ENCODE data around the gene SH3D19. TPM values are rescaled to one million over a fixed set of nuclear protein-coding genes. Genes with fewer than 3 reads are reported as not detected.

SH3D19 gene
- total and polyA plus RNA-seq, 2 of the 4 experiments (the other 2 are of a cell fraction): 14.4 to 27.2 TPM

GRCh38 chr4:151165205-151166000, 160.0 kb downstream of the SH3D19 start (continued):
- TF ChIP-seq ELK1 (IDR thresholded peaks at IDR 0.05; ENCODE audit: borderline replicate concordance, low read depth, low read length): no peak
- no peak for TF ChIP-seq RAD21 (IDR thresholded peaks at IDR 0.05; ENCODE audit: low read length)

- Histone ChIP-seq H4K91ac (ENCODE audit: insufficient read depth, low read depth, low read length) (no peak overlapping the region), H3K56ac (ENCODE audit: extremely low read depth, insufficient read depth, low read length) (no peak overlapping the region), H4K8ac (ENCODE audit: low read depth in 2 of 2, low read length in 2 of 2) (no peak overlapping the region), H2AK5ac (ENCODE audit: low read depth, low read length) (no peak overlapping the region), H3K4ac (ENCODE audit: low read depth, low read length) (no peak overlapping the region), H3K23ac (ENCODE audit: low read depth, low read length) (no peak overlapping the region), H2AFZ (replicated peaks; ENCODE audit: low read length, poor library complexity) (no peak overlapping the region), H3K4me3 (ENCODE audit: insufficient read depth, low read depth, low read length) (no peak overlapping the region), H3K27ac (ENCODE audit: insufficient read depth, low read length) (no peak overlapping the region), H3K9me3 (ENCODE audit: control insufficient read depth, insufficient read depth, low read length) (no peaks in the 10 kb centered on the region), H3K9ac (ENCODE audit: low read depth, low read length) (no peak overlapping the region), H2BK5ac (ENCODE audit: low read depth, low read length, poor library complexity, severe bottlenecking) (no peak overlapping the region), H4K5ac (ENCODE audit: low read depth, low read length) (no peak overlapping the region), H3K4me2 (ENCODE audit: low read depth, low read length) (no peak overlapping the region), H2BK120ac (ENCODE audit: low read depth, low read length) (no peak overlapping the region), H3K4me1 (ENCODE audit: control insufficient read depth, insufficient read depth, low read length) (peaks cover 7% of the 10 kb centered on the region), H2BK15ac (ENCODE audit: low read depth, low read length) (no peak overlapping the region), H2BK20ac (ENCODE audit: low read depth, low read length) (no peak overlapping the region), H3K79me1 (ENCODE audit: low read depth in 1 of 2, low read length in 2 of 2) (no peaks in the 10 kb centered on the region), H3K27me3 (ENCODE audit: control insufficient read depth, insufficient read depth, low read length) (no peaks in the 10 kb centered on the region), H3K18ac (ENCODE audit: low read depth, low read length) (no peak overlapping the region), H3K9me1 (ENCODE audit: insufficient read depth, low read length) (peaks cover 2% of the 10 kb centered on the region; the same call in 1 of the 2 replicates), H2AK9ac (replicated peaks; ENCODE audit: low read depth, low read length, poor library complexity) (no peak overlapping the region), H3K14ac (replicated peaks; ENCODE audit: low read depth, low read length) (no peak overlapping the region), H4K20me1 (ENCODE audit: insufficient read depth, low read length) (no peaks in the 10 kb centered on the region), H3K36me3 (ENCODE audit: control insufficient read depth, insufficient read depth, low read length) (no peaks in the 10 kb centered on the region)
- dilution Hi-C loops (cut with HindIII; ENCODE audit: low sequenced_read_pairs, unreplicated experiment): no loop called here
- CTCF ChIA-PET: interaction anchor here (1.0 kb wide), 1 partner anchor 440 kb away, joined by 3 read pairs; no protein-coding TSS in a partner anchor
- in situ Hi-C loops (cut with MboI; ENCODE audit: low sequenced_read_pairs): no loop called here
- intact Hi-C loops (cut with micrococcal nuclease): no loop called here
- no peak for DNase-seq
- POLR2A ChIA-PET (ENCODE audit: unreplicated experiment): no interaction called here
- BruUV-seq (replicated peaks): no TSS peak
- no CpG with 5 or more reads among the region's 1 CpG for WGBS, 2 experiments (ENCODE audit: extremely low coverage in 2 of 2, insufficient read length in 1 of 2)
- ATAC-seq (ENCODE audit: low read depth): no peak
- TF ChIP-seq CHD1 (IDR thresholded peaks at IDR 0.05; ENCODE audit: low read depth, low read length) (no peak), USF2 (IDR thresholded peaks at IDR 0.05; ENCODE audit: low read depth, low read length) (no peak), MAFK (IDR thresholded peaks at IDR 0.05; ENCODE audit: low read depth, low read length) (no peak), BHLHE40 (IDR thresholded peaks at IDR 0.05; ENCODE audit: low read depth, low read length) (no peak), RFX5 (IDR thresholded peaks at IDR 0.05; ENCODE audit: low read depth, low read length) (no peak), RAD21 (IDR thresholded peaks at IDR 0.05; ENCODE audit: low read length) (no peak), FOS (IDR thresholded peaks at IDR 0.05; ENCODE audit: low read depth, low read length) (no peak), CEBPB (IDR thresholded peaks at IDR 0.05; ENCODE audit: low read depth, low read length) (no peak), MAZ (IDR thresholded peaks at IDR 0.05; ENCODE audit: borderline replicate concordance, low read depth, low read length) (no peak), SMC3 (IDR thresholded peaks at IDR 0.05; ENCODE audit: low read depth, low read length) (no peak), CTCF (conservative IDR thresholded peaks at IDR 0.05; ENCODE audit: low read depth, low read length) (no peak), NFE2L2 (IDR thresholded peaks at IDR 0.05; ENCODE audit: low read depth, low read length) (no peak)
Observed at GRCh38 chr4:151163855-151164254, 161.6 kb downstream of the SH3D19 start.
